PFSK-1 (cell line): ENCODE measurements around the gene RCSD1.

Experiments used
- FOXP2 ChIP-seq: optimal IDR thresholded peaks from 2 replicates; pipeline ENCODE3; 2011; ENCODE audit warnings: borderline replicate concordance, control low read depth, inconsistent platforms; ENCODE audit not compliant: insufficient read depth; ENCODE audit errors: extremely low read length, extremely low read depth
- POLR2AphosphoS5 ChIP-seq: IDR thresholded peaks from 2 replicates; pipeline ENCODE4 v1.6.1; 2012; ENCODE audit warnings: low read depth, mild to moderate bottlenecking, control low read depth, low read length, moderate library complexity
- SIN3A ChIP-seq: IDR thresholded peaks from 2 replicates; pipeline ENCODE4 v1.6.1; 2012; ENCODE audit warnings: mild to moderate bottlenecking, low read length, moderate library complexity, borderline replicate concordance; ENCODE audit not compliant: insufficient read depth
- TAF1 ChIP-seq: IDR thresholded peaks from 2 replicates; pipeline ENCODE4 v1.6.1; 2012; ENCODE audit warnings: low read length, control low read depth, borderline replicate concordance; ENCODE audit not compliant: insufficient read depth
- TF ChIP-seq, protein P1 (sequence below), 2 experiments: IDR thresholded peaks; 2 replicates each; pipeline versions ENCODE4 v1.6.1 to v1.8.0; 2011 to 2012; ENCODE audit warnings: low read depth in 2 of 2, low read length in 2 of 2, control low read depth in 1 of 2, inconsistent platforms in 1 of 2, mild to moderate bottlenecking in 1 of 2, moderate library complexity in 1 of 2; ENCODE audit not compliant: insufficient read depth in 1 of 2

RCSD1 gene

DNA sequence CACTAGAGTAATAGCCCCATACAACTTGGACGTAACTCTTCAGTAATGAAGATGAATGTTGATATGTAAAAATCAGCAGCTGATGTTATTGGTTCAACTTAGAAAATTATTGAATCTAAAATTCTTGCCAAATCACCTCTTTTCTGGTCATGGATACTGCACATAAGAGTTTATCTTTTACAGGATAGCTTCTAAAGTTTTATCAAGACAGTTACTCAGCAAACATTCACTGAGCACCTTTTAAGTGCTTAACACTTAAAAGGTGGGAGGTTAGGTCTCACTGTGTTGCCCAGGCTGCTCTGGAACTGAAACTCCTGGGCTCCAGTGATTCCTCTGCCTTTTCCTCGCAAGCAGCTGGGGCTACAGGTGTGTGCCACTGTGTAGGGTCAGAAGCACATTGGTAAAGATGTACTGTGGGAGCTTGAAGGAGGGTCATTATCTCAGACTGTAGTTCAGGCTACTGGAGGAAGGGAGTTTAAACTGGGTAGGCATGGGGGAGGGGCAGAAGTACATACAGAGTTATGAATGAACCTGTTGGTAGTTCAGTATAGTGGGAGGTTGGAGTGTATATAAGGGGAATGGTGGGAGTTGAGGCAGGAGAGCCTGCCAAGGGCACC, 93.8 kb downstream of the RCSD1 start:
- TF ChIP-seq POLR2AphosphoS5 (no peak; the same call in 1 of the 2 replicates), SIN3A (no peak), FOXP2 (no peak), TAF1 (no peak)
- TF ChIP-seq, protein P1, sequence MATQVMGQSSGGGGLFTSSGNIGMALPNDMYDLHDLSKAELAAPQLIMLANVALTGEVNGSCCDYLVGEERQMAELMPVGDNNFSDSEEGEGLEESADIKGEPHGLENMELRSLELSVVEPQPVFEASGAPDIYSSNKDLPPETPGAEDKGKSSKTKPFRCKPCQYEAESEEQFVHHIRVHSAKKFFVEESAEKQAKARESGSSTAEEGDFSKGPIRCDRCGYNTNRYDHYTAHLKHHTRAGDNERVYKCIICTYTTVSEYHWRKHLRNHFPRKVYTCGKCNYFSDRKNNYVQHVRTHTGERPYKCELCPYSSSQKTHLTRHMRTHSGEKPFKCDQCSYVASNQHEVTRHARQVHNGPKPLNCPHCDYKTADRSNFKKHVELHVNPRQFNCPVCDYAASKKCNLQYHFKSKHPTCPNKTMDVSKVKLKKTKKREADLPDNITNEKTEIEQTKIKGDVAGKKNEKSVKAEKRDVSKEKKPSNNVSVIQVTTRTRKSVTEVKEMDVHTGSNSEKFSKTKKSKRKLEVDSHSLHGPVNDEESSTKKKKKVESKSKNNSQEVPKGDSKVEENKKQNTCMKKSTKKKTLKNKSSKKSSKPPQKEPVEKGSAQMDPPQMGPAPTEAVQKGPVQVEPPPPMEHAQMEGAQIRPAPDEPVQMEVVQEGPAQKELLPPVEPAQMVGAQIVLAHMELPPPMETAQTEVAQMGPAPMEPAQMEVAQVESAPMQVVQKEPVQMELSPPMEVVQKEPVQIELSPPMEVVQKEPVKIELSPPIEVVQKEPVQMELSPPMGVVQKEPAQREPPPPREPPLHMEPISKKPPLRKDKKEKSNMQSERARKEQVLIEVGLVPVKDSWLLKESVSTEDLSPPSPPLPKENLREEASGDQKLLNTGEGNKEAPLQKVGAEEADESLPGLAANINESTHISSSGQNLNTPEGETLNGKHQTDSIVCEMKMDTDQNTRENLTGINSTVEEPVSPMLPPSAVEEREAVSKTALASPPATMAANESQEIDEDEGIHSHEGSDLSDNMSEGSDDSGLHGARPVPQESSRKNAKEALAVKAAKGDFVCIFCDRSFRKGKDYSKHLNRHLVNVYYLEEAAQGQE (IDR thresholded peaks at IDR 0.05; ENCODE audit: insufficient read depth in 1 of 2, low read depth in 2 of 2, low read length in 2 of 2) = no peak

DNA sequence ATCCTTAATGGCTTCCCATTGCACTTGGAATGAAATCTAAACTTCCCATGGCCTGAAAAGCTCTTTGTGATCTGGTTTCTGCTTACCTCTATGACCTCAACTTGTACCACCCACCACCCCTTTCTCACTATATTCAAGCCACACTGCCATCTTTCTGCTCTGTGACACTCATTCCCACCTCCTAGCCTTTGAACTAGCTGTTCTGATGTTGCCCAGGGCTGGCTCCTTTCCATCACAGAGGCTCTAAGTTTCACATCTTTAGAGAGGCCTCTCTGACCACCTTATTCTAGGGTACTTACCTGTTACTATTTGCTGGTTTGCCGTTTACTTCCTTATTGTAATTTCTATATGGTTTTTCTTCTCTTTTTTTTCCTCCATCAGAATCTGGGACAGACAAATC, 96.0 kb downstream of the RCSD1 start:
- TF ChIP-seq TAF1 (no peak), FOXP2 (no peak), POLR2AphosphoS5 (no peak), SIN3A (no peak)
- TF ChIP-seq, protein P1 (IDR thresholded peaks at IDR 0.05; ENCODE audit: insufficient read depth in 1 of 2, low read depth in 2 of 2, low read length in 2 of 2) = no peak

DNA sequence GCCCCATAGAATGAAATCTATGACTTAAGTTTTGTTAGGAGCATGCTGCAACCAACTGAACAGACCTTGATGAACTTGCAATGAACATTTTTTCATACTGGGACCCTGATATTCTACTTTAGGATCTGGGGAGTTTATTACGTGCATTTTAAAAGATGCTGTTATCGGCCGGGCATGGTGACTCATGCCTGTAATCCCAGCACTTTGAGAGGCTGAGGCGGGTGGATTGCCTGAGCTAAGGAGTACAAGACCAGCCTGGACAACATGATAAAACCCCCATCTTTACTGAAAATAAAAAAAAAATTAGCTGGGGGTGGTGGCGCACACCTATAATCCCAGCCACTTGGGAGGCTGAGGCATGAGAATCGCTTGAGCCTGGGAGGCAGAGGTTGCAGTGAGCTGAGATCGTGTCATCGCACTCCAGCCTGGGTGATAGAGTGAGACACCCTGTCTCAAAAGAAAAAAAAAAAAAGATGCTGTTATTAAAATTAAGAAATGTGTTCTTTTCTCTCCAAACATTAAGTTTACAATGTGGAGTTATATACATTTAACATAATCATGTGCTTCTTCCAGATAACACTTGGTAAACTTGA, 98.9 kb downstream of the RCSD1 start:
- no peak for TF ChIP-seq FOXP2
- TF ChIP-seq TAF1 = no peak
- TF ChIP-seq, protein P1 (IDR thresholded peaks at IDR 0.05; ENCODE audit: insufficient read depth in 1 of 2, low read depth in 2 of 2, low read length in 2 of 2) = no peak
- TF ChIP-seq SIN3A = no peak

DNA sequence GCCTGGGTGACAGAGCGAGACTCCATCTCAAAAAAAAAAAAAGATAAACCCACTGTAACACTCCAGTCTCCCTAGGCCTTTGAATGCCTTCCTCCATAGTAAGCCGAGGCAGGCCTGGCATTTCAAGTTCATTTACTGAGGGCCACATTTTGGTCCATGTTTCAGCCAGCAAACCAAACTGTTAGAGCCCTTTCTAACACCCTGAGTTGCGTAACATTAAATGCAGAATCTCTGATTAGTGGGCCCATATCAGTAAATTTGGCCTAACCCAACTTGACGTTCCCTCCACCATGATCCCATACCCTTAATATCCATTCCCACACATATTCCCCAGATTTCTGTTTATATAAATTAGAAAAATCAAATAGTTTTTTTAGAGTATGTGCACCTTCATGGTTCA, 104.2 kb downstream of the RCSD1 start:
- no peak for TF ChIP-seq SIN3A
- TF ChIP-seq, protein P1 (IDR thresholded peaks at IDR 0.05; ENCODE audit: insufficient read depth in 1 of 2, low read depth in 2 of 2, low read length in 2 of 2) = no peak
- no peak for TF ChIP-seq POLR2AphosphoS5
- no peak for TF ChIP-seq FOXP2
- no peak for TF ChIP-seq TAF1

DNA sequence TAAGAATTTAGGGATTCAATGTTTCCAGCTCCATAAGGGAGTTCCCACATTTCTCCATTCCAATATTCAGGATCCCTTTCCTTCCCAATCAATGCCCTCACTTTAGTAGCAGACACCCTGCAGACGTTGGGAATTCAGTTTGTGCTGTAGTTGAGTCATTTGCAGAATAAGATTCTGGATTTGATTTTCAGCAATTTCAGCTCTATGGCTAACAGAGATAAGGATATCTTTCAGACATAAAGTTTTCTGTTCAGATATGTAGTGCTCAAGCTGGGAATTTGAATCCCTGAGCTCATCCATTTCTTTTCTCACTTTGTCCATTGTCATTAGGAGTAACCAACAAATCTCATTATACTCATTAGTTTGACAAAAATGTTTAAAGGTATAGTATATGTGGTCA, 104.8 kb downstream of the RCSD1 start:
- no peak for TF ChIP-seq TAF1
- no peak for TF ChIP-seq POLR2AphosphoS5
- no peak for TF ChIP-seq FOXP2
- TF ChIP-seq SIN3A = no peak
- TF ChIP-seq, protein P1 (IDR thresholded peaks at IDR 0.05; ENCODE audit: insufficient read depth in 1 of 2, low read depth in 2 of 2, low read length in 2 of 2) = no peak
